ENCODE results near the gene MAP4K4.

MAP4K4 gene

DNA sequence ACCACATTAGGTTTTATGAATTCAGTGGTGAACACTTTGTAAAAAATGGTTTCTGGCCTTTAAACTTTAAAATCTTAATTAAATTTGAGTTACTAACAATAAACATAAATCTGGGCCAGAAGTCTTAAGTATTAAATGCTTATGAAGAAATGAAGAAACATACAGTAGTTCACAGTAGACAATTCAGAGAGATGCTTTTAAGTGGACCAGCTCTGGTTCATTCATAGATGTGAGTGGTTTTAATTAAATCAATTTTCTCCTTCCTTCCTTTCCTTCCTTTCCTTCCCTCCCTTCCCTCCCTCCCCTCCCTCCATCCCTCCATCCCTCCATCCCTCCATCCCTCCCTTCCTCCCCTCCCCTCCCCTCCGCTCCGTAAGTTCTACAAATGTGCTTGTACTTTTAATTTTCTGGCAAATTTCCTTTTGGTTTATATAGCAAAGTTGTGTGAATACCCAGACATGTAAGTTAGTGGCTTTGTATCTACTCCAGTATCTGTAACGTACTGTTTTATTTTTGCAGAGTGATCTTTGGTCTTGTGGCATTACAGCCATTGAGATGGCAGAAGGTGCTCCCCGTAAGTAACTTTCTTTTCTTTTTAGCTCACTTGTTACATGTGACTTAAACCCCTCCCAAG lies 136.5 kb downstream of the MAP4K4 start:
- DNase-seq (ENCODE audit: low read depth in 3 of 3), result no peak

DNA sequence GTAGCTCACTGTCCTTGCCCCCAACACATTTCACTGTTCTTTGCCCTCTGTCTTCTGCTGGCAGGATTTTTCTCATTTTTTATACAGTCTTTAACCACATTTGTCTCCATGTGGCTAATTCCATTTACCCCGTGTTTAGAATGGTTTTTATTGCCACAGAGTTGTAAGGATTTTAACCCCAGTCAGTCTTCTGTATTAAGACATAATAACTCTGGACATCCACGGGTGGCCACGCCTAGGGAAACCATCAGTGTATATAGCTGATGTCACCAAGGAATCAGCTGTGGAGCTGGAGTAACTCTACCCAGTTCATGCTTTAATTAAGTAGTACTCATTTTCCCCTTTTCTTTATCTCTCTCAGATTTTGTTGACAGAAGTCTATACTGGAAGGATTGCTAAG lies 139.8 kb downstream of the MAP4K4 start:
- no peak for DNase-seq (ENCODE audit: low read depth in 3 of 3)

DNA sequence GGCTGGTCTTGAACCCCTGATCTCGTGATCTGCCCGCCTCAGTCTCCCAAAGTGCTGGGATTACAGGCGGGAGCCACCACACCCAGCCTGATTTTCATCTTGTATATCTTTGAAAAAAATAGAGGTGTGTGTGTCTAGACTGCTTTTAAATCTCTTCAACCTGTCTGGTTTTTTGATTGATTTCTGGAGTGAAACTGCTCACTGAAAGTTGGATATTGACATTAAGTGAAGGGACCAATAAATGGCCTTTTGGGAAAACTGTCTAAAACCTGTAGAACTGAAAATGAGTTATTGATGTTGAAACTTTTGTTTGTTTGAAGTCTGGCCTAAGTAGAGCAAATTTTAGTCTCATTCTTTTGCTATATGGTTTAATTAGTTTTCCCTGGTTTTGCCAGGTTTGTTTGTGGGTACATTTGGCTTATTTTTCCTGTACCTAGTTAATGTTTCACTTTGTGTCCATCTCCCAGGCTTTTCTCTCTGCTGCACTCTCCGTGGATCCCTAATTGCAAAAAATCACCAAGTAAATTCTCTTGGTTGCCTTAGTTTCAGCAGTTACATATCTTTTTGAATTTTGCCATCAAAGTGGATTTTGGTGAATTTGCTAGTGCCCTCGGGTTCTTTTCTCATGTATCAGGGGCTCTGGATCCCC lies 144.3 kb downstream of the MAP4K4 start:
- no peak for DNase-seq (ENCODE audit: low read depth in 3 of 3)

DNA sequence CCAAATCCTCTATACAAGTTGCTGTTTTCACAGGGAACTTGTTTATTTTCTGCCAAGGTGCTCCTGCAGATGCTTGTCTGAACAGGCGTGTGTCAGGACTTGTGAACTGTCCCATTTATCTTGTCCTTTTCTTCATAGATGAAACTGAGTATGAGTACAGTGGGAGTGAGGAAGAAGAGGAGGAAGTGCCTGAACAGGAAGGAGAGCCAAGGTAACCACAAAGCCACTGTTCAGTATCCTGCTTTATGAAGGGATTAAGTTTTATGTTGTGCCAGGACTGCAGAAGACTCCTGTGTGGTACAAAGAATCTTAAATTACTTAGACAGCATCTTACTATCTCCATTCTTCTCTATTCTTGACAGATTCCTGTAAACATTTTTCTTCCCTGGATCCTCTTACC lies 145.0 kb downstream of the MAP4K4 start:
- DNase-seq (ENCODE audit: low read depth in 3 of 3), result no peak

DNA sequence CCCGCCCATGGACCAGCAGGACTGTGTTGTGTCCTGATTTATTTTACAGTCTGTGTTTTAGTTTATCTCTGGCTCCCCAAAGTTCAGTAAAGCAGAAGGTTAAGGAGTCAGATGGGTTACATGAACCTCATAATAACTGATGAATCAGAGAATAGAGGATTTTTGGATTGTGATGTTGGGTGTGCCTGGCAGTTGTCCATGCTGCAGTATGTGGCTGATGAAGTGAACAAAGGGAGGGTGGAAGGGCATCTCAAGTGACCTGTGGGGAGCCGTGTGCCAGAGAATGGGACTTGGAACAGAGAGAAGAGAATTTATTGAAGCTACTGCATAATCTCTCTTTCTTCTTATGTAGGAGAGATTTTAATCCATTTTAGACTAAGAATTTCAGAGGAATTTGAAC lies 145.5 kb downstream of the MAP4K4 start:
- DNase-seq (ENCODE audit: low read depth in 3 of 3), result no peak

DNA sequence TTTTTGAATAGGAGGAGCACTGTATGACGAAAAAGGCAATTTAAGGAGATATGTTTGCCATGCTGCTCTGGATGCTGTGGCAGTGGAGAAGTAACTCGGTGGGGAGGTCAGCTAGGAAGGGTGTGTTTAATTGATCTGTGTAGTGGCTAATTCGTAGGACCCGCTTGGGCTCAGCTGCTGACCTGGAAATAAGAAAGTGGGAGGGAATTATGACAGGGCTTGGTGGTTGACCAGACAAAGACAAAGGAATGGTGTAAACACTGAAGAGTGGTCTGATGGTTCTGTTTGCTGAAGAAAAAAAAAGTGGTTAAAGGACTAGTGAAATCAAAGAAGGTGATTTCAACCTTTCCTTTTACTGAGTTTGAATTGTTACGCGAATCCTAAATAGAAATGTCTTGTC lies 146.0 kb downstream of the MAP4K4 start:
- no peak for DNase-seq (ENCODE audit: low read depth in 3 of 3)

DNA sequence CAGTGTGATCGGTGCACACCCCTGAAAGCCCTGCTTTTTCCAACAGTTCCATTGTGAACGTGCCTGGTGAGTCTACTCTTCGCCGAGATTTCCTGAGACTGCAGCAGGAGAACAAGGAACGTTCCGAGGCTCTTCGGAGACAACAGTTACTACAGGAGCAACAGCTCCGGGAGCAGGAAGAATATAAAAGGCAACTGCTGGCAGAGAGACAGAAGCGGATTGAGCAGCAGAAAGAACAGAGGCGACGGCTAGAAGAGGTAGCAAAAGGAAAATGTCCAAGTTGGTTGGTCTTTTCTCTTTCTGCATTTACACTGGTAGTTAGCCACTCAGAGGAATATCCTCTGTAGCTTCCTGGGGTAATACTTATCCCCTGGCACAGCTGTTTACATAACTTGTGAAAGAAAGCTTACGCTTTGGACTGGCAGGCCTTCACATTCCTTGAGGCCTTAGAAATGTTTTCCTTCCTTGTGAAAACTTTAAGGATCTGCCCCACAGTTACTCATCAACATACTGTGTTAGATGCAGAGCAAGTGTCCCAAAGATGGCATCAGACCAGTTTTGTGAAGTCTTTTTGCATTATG lies 146.6 kb downstream of the MAP4K4 start:
- DNase-seq (ENCODE audit: low read depth in 3 of 3), result no peak

DNA sequence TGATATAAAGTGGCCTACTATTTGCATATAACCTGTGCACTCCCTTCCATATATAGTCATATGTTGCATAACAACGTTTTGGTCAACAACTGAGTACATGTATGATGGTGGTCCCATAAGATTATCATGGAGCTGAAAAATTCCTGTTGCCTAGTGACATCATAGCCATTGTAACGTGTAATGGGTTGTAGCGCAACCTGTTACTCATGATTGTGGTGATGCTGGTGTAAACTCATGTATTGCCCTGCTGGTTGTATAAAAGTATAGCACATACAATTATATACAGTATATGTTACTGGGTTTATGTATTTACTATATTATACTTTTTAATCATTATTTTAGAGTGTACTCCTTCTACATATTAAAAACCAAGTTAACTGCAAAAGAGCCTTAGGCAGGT lies 149.5 kb downstream of the MAP4K4 start:
- DNase-seq (ENCODE audit: low read depth in 3 of 3), result no peak

DNA sequence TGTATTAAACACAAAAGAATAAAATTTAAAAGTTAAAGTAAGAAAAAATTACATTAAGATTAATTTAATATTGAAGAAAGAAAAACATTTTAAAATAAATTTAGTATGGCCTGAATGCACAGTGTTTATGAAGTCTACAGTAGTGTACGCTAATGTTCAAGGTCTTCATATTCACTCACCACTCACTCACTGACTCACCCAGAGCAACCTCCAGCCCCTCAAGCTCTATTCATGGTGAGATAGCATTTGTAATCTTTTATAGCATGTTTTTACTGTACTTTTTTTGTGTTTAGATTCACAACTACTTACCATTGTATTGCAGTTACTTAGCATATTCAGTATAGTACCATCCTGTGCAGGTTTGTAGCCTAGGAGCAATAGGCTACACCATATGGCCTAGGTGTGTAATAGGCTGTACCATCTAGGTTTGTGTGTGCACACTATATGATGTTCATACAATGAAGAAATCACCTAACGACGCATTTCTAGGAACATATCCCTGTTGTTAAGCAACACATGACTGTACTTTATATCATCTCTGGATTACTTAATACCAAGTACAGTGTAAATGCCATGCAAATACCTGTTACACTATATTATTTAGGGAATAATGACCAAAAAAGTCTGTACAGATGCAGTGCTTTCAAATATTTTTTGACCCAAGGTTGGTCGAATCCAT lies 150.3 kb downstream of the MAP4K4 start:
- DNase-seq (ENCODE audit: low read depth in 3 of 3), result no peak

DNA sequence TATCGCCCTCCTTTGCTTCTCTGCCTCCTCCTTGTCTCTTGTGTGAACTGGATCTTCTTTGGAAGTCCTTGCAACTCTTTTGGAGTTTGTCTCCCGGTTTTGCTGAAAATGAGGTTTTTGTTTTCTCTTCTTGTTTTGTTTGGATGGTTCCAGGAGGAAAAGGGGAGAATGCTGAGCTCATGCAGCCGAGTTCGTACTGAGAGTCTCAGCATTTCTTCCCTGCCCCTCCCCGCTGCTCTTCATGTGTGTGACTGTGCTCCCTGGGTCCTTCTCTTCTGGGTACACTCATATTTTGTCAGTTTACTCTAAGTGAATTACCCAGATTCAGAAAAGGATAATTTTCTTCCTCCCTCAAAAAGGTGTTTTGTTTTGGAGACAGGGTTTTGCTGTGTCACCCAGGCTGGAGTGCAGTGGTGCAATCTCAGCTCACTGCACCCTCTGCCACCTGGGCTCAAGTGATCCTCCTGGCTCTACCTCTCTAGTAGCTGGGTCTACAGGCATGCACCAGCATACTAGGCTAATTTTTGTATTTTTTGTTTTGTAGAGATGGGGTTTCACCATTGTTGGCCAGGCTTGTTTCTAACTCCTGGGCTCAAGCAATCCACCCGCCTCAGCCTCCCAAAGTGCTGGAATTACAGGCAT lies 151.4 kb downstream of the MAP4K4 start:
- no peak for DNase-seq (ENCODE audit: low read depth in 3 of 3)

DNA sequence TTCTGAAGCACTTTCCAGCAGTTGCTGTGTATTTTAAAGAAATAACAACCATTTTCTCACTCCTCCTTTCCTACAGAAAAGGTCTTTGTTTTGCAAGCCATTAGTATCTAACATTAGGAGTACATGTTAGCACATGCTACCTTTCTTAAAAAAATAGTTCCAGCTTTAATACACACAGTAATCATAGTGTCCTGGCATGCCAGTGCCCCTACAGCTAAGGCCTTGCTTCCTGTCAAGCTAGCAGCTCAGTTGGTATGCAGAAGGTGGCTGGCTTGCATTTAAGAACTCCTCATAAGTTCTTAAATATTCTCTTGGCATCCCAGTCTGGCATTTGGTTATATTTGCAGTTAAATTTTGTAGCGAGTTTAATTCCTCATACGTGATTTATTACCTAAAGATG lies 152.9 kb downstream of the MAP4K4 start:
- DNase-seq (ENCODE audit: low read depth in 3 of 3), result no peak

DNA sequence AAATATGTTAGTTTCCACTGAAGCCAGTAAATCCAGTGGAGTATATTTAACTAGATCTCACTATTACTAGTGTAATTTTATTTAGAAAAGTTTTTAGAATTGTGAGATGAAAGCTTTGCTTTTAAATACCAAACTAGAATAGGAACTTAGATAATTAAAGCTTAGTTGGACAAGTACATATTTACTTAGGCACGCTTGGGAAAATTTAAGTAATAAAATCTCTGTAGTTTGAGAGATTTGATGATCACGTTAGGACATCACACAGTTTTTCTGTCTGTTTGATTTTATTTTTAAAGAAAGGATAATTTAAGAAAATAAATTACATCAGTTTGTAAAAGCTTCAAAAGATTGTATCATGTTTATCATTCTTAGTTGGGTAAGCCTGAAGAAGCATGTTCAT lies 153.5 kb downstream of the MAP4K4 start:
- no peak for DNase-seq (ENCODE audit: low read depth in 3 of 3)

DNA sequence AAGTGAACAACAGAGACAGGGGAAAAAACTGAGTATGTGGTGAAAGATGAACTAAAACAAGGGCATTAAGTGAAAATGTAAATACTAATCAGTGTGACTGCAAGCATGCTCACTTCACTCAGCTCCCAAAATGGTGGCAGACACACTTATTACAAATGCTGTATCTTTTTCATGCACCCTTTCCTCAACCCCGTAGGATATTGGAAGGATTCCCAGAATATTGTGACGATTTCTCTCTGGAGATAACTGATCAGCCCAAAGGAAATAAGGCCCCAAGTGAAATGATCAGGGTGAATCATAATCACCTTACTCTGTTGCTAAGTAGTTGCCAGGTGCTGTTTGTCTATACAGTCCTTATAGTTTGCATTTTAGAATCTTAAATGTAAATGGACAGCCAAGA lies 155.3 kb downstream of the MAP4K4 start:
- DNase-seq (ENCODE audit: low read depth in 3 of 3), result no peak

DNA sequence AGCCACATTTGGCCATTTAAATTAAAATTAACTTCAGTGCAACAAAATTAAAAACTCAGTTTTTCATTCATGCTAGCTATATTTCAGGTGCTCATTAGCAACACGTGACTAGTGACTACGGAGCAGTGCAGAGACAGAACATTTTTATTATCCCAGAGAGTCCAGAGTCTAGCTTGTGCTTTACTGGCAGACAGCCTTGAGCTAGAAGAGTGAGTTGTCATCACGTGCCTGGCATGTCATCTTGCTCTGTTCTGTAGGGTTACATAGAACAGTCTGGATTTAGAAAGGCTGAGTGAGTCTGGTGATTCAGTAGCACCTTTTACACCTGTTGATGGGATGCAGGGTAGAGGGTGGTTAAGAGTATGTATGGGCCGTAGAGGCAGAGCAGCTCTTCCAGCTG lies 157.4 kb downstream of the MAP4K4 start:
- no peak for DNase-seq (ENCODE audit: low read depth in 3 of 3)

DNA sequence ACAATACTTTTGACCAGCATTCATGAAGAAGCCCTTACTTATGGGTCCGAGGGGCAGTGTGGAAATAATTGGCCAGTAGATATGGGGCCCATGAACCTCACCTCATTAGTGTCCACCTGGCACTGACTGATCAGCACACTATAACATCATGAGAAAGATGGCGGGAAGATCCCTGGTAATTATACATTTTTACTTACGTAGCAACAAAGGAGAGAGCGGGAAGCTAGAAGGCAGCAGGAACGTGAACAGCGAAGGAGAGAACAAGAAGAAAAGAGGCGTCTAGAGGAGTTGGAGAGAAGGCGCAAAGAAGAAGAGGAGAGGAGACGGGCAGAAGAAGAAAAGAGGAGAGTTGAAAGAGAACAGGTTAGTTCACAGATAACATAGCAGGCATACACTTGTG lies 158.3 kb downstream of the MAP4K4 start:
- DNase-seq (ENCODE audit: low read depth in 3 of 3), result no peak

DNA sequence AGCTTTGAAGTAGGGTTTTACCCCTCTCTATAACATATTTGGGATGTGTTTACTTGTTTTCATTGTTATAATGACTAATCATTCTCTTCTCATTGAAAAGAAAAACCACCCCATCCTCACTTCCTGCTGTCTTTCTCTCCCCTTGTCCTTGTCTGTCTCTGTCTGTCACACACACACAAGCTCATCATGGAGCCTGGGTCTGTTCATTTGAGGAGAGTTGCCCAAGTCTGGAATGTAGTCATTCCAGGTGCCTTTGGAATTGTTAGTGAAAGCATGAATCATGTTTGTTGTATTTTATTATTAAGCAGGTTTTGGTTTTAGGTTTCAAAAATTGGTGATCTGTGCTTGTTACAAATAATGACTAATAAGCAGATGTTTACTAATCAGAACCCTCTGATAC lies 160.7 kb downstream of the MAP4K4 start:
- no peak for DNase-seq (ENCODE audit: low read depth in 3 of 3)

DNA sequence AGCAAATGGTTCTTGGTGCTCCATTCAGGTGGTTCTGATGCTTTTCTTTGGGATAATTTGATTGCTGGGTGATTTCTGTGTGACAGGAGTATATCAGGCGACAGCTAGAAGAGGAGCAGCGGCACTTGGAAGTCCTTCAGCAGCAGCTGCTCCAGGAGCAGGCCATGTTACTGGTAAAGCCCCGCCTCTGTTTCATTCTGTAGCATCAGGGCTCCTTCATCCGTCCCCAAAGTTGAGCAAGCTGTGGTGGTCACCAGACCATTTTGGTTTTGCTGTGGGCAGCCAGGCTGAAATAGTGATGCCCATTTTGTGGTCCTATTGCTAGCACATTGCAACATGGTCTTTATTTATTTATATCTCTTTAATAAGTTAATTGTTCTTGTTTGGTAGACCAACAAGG lies 161.4 kb downstream of the MAP4K4 start:
- no peak for DNase-seq (ENCODE audit: low read depth in 3 of 3)

DNA sequence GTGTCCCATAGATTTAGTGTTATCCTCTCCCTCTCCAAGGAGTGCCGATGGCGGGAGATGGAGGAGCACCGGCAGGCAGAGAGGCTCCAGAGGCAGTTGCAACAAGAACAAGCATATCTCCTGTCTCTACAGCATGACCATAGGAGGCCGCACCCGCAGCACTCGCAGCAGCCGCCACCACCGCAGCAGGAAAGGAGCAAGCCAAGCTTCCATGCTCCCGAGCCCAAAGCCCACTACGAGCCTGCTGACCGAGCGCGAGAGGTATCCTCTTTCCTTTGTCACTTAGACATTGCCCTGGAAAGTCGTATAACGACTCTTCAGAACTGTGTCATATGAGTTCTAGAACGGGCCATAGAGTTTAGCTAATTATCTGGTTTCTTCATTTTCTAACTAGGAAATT lies 162.1 kb downstream of the MAP4K4 start:
- no peak for DNase-seq (ENCODE audit: low read depth in 3 of 3)

DNA sequence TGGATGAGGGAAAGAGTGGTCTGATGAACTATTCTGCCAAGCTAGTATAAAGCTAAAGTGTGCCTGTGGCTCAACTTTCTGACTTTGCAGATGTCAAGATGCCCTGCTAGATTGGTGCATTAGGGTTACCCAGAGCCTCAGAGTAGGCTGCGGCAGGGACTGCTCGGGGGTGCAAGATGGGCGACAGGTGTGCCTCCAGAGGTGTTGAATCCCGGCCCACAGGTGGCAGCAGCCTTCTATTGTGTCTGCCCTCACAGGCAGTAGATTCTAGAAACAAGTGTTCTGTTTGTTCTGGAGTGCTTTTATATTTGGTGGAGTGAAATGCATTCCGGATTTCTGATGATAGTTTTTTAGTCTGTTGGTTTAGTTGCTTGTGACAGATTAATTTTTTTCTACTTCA lies 162.7 kb downstream of the MAP4K4 start:
- no peak for DNase-seq (ENCODE audit: low read depth in 3 of 3)

DNA sequence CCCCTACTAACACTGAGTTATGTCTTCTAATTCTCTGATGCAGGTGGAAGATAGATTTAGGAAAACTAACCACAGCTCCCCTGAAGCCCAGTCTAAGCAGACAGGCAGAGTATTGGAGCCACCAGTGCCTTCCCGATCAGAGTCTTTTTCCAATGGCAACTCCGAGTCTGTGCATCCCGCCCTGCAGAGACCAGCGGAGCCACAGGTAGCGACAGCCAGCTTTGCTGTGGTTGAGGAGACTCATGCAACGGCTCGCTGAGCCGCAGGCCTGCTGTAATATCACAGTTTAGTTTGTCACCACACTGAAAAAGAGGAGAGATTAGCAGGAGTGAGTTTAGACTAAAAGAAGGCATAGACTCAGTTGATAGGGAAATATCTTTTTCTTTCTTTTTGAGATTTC lies 163.3 kb downstream of the MAP4K4 start:
- no peak for DNase-seq (ENCODE audit: low read depth in 3 of 3)

DNA sequence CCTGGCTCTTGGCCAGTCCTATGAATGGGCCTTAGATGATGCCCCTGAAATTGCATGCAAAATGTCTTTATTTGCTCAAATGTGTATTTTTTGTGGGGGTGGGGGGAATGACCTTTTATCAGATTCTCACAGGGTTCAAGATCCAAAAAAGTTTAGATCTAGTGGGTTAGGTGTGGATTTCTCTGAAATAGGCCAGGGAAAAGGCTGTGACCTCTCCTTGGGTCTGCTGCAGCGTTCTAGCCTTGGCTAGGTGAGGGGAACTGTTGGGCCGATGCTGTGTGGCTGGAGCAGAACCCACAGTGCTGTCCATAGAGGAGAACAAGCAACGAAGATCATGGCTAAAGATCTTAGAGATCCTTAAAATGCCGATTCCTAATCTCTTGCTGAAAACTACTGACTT lies 163.9 kb downstream of the MAP4K4 start:
- no peak for DNase-seq (ENCODE audit: low read depth in 3 of 3)

DNA sequence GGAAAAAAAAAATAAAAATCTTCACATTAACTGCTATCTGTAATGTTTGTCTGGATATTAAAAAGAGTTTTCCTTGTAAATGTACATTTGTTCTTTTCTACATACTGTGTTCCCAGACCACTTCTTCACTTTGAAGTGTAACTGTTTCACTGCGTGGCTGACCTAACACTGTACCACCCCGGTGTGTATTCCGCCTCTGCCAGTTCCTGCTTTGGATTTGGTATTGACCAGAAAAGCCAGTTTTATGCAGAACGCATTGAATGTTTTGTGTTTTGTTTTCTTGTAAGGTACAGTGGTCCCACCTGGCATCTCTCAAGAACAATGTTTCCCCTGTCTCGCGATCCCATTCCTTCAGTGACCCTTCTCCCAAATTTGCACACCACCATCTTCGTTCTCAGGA lies 166.0 kb downstream of the MAP4K4 start:
- no peak for DNase-seq (ENCODE audit: low read depth in 3 of 3)

DNA sequence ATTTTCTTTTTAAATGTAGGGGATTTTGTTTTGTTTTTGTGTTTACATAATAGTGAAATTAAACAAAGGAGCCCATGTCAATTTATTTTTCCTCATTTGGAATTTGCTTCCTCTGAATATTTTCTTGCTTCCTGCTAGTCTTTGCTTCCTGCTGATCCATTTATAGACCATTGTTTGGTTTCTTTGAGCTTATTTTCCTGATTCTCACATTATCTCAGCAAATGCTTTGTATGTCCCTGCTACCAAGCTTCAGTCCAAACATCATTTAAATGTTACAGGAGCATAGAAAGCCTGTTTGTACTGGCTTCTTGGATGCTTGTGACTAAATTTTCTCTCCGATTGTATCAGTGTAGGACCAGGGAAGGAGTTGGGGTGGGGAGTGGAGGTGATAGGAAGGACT lies 166.9 kb downstream of the MAP4K4 start:
- DNase-seq (ENCODE audit: low read depth in 3 of 3), result no peak

Measured in stimulated activated CD4-positive, alpha-beta T cell treated with anti-CD3 and anti-CD28 coated beads, TNF-alpha, amount 100 ng/mL, for 24 hours (primary cell).